Tibial nerve (tissue), 4 donors: ENCODE measurements around the gene C2orf92.

Experiments used
- EP300 ChIP-seq, 2 donors: sonication (generic); formaldehyde crosslinking; IDR thresholded peaks; one replicate each; pipeline ENCODE4 v1.6.1; 2017; ENCODE audit warnings: antibody characterized with exemption in 2 of 2, mild to moderate bottlenecking in 1 of 2
- POLR2A ChIP-seq, 2 donors: fragments of 450-650 bp; IDR thresholded peaks; one replicate each; pipeline ENCODE4 v1.6.1; 2017; ENCODE audit warnings: antibody characterized with exemption in 2 of 2, mild to moderate bottlenecking in 2 of 2, moderate library complexity in 2 of 2
- TF ChIP-seq, protein P1 (sequence below), 5 experiments: fragments of 200-600 bp in 3 of 5; fragments of 450-650 bp in 2 of 5; sonication (generic) in 3 of 5; IDR thresholded peaks; one replicate each; pipeline ENCODE4 v1.5.1; 2016 to 2019; ENCODE audit warnings: antibody characterized with exemption in 5 of 5, mild to moderate bottlenecking in 3 of 5, moderate library complexity in 2 of 5

DNA sequence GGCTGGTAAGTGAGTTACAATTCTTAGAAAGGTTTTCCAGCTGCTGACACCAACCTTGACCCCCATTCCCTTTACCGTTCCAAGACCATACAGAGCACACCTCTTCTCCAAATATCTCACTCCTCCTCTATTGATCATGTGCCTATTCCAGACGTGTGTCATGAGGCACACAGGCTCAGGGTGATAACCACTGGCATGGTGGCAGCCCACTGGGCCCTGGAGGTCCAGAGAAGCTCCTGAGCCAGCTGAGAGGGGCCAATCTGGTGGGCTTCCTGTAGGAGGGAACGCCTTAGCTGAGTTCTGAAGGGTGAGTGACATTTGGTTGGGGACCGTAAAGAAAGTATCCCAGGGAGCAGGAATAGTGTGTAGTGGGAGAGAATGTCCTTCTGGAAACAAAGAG, 72.2 kb downstream of the C2orf92 start:
- TF ChIP-seq, protein P1, sequence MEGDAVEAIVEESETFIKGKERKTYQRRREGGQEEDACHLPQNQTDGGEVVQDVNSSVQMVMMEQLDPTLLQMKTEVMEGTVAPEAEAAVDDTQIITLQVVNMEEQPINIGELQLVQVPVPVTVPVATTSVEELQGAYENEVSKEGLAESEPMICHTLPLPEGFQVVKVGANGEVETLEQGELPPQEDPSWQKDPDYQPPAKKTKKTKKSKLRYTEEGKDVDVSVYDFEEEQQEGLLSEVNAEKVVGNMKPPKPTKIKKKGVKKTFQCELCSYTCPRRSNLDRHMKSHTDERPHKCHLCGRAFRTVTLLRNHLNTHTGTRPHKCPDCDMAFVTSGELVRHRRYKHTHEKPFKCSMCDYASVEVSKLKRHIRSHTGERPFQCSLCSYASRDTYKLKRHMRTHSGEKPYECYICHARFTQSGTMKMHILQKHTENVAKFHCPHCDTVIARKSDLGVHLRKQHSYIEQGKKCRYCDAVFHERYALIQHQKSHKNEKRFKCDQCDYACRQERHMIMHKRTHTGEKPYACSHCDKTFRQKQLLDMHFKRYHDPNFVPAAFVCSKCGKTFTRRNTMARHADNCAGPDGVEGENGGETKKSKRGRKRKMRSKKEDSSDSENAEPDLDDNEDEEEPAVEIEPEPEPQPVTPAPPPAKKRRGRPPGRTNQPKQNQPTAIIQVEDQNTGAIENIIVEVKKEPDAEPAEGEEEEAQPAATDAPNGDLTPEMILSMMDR (IDR thresholded peaks at IDR 0.05), result no peak
- no peak for TF ChIP-seq POLR2A (IDR thresholded peaks at IDR 0.05)
- TF ChIP-seq EP300 (IDR thresholded peaks at IDR 0.05), result no peak
